ENCODE data around the gene ADPRM.

The ADPRM gene

DNA sequence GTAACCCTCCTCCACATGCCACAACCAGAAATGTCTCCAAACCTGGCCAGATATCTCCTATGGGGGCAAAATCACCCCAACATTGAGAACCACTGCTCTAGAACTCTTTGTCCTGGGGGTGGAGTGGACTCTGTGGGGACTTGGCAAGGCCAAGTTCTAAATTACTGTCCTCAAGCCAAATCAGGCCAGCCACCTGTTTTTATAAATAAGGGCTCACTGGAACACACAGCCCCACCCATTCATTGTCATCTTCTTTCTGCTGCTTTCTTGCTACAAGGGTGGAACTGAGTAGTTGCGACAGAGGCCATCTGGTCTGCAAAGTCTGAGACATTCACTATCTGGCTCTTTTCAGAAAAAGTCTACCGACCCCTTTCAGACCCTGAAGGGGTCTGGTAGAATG is 59.2 kb downstream of the ADPRM start:
- no peak for TF ChIP-seq ZFX (IDR thresholded peaks at IDR 0.05; ENCODE audit: borderline replicate concordance)
- peak overlapping the region; percentile 25; the same call in 1 of the 2 replicates for H3K27ac ChIP-seq

DNA sequence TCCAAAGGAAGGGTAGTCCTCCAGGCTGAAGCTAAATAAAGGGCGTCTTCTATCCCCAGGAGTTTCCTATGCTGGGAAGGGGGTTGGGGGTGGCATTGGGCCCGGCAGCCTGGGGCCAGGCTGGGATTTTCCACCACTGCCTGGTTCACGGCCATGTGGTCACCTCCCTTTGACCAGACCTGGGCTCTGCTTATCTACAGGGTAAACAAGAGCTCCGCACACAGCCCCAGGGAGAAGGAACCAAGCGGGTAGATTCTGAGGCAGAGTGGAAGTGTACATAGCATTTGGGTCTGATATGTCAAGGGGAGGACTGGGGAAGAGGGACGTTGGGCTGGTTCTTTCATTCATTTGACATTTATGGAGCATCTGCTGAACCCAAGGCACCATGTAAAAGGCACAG is 59.7 kb downstream of the ADPRM start:
- TF ChIP-seq, protein P1, sequence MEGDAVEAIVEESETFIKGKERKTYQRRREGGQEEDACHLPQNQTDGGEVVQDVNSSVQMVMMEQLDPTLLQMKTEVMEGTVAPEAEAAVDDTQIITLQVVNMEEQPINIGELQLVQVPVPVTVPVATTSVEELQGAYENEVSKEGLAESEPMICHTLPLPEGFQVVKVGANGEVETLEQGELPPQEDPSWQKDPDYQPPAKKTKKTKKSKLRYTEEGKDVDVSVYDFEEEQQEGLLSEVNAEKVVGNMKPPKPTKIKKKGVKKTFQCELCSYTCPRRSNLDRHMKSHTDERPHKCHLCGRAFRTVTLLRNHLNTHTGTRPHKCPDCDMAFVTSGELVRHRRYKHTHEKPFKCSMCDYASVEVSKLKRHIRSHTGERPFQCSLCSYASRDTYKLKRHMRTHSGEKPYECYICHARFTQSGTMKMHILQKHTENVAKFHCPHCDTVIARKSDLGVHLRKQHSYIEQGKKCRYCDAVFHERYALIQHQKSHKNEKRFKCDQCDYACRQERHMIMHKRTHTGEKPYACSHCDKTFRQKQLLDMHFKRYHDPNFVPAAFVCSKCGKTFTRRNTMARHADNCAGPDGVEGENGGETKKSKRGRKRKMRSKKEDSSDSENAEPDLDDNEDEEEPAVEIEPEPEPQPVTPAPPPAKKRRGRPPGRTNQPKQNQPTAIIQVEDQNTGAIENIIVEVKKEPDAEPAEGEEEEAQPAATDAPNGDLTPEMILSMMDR (IDR thresholded peaks at IDR 0.05): no peak
- no peak for TF ChIP-seq ZFX (IDR thresholded peaks at IDR 0.05; ENCODE audit: borderline replicate concordance)
- peak overlapping the region; percentile 25; the same call in 1 of the 2 replicates for H3K27ac ChIP-seq

- peak overlapping the region; percentile 25; the same call in 1 of the 2 replicates for H3K27ac ChIP-seq
- TF ChIP-seq, protein P1 (IDR thresholded peaks at IDR 0.05): no peak
- no peak for TF ChIP-seq ZFX (IDR thresholded peaks at IDR 0.05; ENCODE audit: borderline replicate concordance)
These were observed 60.3 kb downstream of the ADPRM start for GRCh38 chr17:10757647-10758046.

DNA sequence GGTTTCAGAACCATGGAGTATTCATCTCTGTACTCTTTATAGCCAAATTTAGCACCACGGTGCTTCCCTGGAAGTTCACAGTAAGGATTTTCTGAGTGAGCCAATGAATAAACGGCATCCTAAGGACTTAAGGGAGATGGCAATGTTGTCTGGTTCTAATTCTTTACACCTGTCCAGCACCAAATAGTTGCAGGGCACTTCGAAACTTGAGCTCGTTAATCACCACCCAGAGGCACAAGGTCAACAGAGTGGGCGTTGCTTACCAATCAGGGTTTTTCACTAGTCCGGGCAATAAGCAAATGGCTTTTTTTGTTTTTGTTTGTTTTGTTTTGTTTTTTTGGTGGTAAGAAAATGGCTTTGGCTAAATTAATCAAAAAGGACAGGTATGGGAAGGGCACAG is 60.7 kb downstream of the ADPRM start:
- no peak overlapping the region for H3K27ac ChIP-seq
- TF ChIP-seq, protein P1 (IDR thresholded peaks at IDR 0.05): no peak
- no peak for TF ChIP-seq ZFX (IDR thresholded peaks at IDR 0.05; ENCODE audit: borderline replicate concordance)
